ENCODE results near the gene NSRP1.
"Not testable (repeated sequence)": the region's sequence is repeated elsewhere in the genome, so short reads cannot be mapped to it uniquely, and the experiment has no call there.

The NSRP1 gene

DNA sequence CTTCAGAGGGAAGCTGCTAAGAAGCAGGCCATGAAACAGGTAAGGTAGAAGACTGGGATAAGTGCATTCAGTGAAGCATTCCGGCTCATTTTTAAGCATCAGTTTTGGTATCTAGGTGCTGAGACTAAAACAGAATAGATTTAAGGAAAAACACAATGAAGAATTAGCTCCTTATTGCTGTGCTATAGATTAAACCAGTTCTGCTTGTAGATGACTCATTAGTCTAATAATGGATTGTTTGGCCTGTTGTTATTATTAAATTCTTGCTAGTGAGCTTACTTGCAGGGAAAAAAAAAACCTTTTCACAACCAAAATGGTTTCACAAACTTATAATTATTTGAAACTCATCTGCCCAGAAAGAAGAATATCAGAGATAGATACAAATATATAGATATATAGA lies 55.9 kb downstream of the NSRP1 start:
- in situ Hi-C loops (cut with MboI; ENCODE audit: low sequenced_read_pairs): no loop called here

DNA sequence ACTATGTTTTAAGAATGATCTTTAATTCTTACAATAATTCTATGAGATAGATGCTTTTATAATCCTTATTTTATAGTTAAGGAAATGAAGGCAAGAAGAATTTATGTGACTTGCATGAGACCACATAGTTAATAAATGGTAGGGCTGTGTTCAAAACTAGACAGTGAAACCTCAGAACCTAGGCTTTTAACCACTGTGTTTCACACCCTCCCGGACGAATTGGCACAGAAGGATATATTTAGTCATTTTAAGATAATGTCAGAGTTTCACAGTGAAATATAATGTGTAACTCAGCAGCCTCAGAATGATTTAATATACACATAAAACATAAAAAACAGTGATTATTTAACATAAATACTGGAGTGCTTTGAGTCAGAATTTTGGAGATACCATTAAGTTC lies 57.0 kb downstream of the NSRP1 start:
- in situ Hi-C loops (cut with MboI; ENCODE audit: low sequenced_read_pairs): no loop called here

DNA sequence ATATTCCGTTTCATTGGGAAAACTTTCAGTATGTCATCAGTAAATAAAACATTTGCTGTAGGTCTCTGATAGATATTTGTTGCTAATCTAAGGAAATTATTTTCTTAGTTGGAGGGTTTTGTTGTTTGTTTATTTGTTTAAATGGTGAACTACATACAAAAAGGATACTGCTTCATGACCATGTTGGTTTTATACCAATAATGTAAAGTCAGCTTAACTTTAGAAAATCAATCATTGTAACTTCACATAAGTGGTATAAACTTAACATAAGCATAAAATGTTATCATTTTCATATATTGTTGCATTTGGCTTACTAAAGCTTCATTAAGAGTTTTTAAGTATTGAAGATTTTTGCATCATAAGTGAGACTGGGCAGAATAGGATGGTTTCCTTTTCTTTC lies 57.9 kb downstream of the NSRP1 start:
- in situ Hi-C loops (cut with MboI; ENCODE audit: low sequenced_read_pairs): no loop called here

DNA sequence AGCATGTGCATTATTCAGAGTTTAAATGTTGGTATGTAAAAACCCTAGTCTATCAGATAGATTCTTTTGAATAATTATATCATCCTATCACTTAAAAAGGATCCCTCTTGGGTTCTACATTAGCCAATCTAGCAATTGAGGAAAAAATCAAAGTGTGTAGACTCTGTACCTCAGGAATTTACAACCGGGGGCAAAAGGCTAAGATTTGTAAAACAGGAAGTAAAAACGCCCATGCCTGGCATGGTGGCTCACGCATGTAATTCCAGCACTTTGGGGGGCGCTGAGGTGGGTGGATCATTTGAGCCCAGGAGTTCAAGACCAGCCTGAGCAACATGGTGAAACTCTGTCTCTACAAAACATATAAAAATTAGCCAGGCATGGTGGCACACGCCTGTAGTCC lies 60.2 kb downstream of the NSRP1 start:
- in situ Hi-C loops (cut with MboI; ENCODE audit: low sequenced_read_pairs): no loop called here

DNA sequence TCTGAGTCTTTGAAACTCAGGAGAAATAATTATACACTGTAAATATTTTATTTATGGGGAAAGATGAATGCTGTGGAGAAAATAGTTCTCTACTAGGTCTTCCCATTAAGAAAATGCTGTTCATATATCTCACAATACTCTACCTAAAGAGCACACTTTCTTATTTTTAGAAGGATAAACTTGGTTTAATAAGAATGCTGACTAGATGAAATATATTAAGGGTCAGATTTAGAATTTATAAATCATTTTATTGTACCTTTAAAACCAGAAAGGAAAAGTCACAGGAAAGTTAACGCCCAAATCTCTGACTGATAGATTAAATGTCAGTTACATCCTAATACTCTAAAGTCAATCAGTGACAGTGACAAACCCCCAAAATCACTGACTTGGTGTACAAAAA lies 70.1 kb downstream of the NSRP1 start:
- in situ Hi-C loops (cut with MboI; ENCODE audit: low sequenced_read_pairs): no loop called here

DNA sequence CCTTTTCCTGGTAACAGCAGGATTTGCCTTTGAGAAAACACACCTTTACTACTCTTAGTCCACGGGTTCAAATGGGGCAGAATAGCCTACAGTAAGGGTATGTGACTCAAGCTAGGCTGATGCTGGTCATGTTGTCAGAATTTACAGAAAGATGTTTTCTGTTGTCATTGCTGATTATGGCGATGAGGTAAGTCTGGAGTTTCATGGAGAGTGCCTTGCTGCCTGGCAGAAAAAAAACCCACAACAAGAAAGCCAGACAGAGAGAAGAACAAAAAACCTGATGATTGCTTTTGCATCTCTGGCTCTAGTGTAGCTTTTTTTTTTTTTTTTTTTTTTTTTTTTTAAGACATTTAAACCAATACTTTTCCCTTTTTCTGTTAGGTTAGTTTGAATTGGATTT lies 71.0 kb downstream of the NSRP1 start:
- in situ Hi-C loops (cut with MboI; ENCODE audit: low sequenced_read_pairs): no loop called here

DNA sequence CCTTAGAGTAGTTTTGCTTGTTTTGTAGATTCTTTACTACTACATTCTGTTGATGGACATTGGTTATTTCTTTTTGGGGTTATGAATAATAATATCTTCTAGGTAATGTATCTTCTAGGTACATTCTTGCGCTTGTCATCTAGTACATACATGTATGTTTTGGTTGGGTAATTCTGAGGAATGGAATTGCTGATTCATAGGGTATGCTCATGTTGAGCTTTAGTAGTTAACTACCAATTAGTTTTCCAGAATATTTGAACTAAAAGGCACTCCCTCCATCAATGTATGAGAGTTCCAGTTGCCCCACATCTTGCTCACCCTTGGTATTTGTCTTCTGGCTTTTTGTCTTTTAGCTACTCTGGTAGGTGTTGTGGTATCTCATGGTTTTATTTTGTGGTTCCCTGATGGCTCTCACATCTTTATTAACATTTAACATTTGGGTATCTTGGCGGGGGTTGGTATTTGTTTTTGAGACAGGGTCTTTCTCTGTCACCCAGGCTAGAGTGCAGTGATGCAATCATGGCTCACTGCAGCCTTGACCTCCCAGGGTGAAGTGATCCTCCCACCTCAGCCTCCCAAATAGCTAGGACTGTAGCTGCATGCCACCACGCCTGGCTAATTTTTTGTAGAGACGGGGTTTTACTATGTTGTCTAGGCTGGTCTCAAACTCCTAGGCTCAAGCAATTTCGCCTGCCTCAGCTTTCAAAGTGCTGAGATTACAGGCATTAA lies 71.8 kb downstream of the NSRP1 start:
- in situ Hi-C loops (cut with MboI; ENCODE audit: low sequenced_read_pairs): no loop called here

DNA sequence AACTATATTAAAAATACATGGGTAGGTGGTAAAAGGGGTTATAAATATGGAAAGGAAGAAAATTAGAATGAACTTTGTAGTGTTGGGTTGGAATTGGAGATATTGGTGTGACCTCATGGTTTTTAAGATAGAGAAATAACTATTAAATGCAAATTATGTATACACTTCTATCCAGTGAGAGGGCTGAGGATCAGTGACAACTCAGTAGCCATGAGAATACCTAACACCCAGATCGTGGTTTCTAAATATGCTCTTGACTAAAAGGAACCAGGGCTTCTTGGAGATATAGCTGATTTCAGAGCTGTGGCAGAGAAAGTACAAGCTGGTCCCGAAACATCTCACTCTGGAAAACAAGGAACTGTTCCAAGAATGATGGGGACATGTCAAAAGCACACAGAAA lies 74.5 kb downstream of the NSRP1 start:
- in situ Hi-C loops (cut with MboI; ENCODE audit: low sequenced_read_pairs): no loop called here

DNA sequence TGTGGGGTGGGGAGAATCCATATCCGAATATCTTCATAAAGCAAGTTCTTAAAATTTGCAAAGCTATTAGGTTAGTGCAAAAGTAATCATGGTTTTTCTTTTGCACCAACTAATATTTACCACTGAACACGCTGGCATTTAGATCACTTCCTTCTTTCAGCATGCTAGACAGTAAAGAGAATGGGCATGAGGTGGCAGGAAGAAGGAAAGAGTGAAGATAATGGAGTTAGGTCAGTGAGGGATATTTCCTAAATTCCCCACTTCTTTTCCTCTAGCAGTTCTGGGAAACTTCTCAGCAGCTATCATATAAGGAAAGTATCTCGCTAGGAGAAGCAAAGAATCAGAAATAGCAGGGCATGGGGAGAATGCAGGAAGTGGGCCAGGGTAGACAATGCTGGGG lies 79.9 kb downstream of the NSRP1 start:
- in situ Hi-C loops (cut with MboI; ENCODE audit: low sequenced_read_pairs): no loop called here

DNA sequence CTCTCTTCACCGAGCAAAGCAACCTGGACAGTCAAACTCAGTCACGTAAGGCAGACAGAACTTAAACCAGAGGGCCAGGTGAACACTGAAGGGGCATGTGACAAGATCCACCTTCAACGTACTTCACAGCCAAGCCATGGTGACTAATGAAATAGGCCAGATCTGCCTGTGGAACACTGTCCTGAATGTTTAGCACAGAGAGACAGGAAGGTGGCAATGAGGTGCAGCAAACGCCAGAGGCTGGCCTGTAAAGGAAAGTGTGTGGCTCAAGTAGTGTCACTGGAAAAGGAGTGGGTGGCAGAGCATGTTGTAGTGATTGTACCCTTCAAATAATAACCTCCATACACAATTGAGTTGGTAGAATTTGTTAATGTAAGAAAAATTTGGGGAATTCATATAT lies 80.8 kb downstream of the NSRP1 start:
- in situ Hi-C loops (cut with MboI; ENCODE audit: low sequenced_read_pairs): no loop called here

DNA sequence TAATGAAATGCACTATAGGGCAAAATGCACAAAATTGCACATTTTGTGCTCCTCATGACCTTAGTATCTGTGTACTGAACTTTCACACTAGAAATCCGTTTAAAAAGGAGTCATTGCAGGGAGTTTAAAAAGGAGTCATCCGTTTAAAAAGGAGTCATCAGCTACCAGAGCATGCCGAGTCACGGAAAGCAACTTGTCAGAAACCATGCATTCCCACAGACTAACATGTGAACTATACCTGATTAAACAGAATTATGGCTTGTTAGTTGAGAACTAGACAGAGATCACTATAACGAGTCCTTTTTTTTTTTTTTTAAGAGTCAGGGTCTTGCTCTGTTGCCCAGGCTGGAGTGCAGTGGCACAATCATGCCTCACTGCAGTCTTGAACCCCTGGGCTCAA lies 83.0 kb downstream of the NSRP1 start:
- in situ Hi-C loops (cut with MboI; ENCODE audit: low sequenced_read_pairs): no loop called here

DNA sequence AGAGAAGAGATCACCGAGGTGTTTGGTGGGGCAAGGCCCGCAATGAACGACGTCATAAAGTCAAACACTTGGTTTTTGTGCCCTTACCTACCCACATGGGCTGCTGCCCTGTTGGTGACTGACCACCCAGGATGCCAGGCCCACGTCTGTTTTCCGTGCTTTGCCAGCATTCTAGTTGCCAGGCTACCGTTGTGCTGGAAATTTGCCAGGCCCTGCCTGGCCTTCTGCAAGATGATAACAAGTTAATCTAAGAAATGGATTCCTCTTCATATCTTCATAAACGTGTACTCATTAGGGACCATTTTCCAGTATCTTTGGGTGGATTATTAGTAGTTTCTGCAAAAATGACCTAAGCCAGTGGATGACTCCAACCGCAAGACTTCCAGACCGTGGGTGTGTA lies 83.5 kb downstream of the NSRP1 start:
- in situ Hi-C loops (cut with MboI; ENCODE audit: low sequenced_read_pairs): no loop called here

DNA sequence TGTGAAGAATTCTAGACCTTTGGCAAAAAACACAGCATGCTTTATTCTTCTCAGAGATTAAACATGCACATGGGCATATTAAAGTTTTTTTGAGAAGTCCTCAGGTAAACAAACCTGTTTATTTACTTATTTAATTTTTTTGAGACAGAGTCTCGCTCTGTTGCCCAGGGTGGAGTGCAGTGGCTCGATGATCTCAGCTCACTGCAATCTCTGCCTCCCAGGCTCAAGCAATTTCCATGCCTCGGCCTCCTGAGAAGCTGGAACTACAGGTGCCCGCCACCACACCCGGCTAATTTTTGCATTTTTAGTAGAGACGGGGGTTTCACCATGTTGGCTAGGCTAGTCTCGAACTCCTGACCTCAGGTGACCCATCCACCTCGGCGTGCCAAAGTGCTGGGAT lies 84.0 kb downstream of the NSRP1 start:
- in situ Hi-C loops (cut with MboI; ENCODE audit: low sequenced_read_pairs): not testable (repeated sequence)

DNA sequence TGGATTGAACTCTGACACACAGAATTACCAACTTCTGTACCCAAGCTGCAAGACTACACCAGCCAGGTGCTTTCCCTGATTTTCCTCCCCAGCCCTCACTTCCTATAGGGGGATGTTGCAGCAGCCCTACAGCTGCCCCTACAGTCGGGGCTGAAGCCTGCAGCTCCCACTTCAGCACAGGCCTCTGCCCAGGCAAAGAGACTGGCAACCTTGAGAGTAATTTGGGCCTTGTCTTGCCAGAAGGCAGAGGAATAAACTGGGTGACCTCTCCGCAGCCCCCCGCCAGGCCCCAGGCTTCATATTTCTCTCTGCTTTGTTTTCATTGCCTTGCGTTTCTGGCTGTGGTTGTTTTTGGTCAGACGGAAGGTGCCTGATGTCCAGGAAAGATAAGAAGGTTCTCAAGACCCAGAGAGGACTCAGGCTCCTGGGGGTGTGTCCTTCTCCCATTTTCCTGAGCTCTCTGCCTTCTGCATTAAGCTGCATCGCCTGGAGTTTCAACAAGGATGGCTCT lies 86.9 kb downstream of the NSRP1 start:
- in situ Hi-C loops (cut with MboI; ENCODE audit: low sequenced_read_pairs): no loop called here

DNA sequence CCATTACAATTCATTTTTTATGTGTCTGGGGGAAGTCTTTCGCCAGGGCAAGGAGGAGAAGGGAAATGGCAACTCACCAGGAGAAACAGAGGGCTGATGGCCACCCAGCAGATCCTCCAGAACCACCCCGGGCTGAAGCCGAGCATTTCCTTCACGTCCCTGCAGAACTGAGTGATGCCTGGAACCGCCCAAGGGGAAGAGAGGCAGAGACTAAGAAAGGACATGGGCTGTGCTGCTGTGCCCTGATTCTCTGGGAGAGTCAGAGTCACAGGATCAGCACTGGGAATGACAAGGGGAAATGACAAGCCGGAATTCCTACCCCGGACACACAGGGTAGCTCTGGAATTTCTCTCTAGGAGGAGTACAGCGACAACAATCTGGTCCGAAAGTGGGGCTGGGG lies 91.0 kb downstream of the NSRP1 start:
- in situ Hi-C loops (cut with MboI; ENCODE audit: low sequenced_read_pairs): no loop called here

DNA sequence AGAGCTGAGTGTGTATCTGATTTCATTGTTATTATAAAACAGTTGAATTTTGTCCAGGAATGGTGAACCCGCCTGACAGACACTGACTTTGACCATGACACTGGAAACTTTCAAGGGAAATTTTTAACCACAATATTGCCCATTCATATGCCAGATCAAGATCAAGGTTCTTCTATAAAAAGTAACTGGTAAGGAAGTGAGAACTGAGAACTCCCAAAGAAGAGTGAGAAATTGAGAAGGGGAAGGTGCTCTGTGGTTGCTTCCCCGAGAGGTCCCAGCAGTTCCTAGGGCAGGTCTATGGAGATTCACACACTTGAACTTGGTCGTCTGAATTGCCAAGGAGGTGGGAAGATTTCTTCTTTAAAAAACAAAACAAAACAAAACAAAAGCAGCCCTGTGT lies 91.6 kb downstream of the NSRP1 start:
- in situ Hi-C loops (cut with MboI; ENCODE audit: low sequenced_read_pairs): no loop called here

DNA sequence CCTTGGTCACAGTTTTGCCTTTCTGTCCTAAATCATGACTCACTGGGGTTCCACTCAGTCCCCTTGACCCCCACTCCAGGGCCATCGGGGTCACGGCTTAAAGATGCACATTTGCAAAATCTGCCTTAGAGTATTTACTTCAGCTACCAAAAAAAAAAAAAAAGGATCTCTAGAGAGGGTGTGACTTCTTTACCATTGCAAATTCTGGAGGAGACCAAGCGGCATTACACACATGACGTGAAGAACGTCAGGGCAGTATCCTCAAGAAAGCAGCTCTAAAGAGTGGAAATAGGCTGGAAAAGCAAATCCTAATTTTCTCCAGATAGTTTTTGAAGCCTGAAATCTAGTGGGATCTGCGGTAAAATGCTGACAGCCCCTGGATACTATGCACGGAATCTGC lies 93.3 kb downstream of the NSRP1 start:
- in situ Hi-C loops (cut with MboI; ENCODE audit: low sequenced_read_pairs): no loop called here

DNA sequence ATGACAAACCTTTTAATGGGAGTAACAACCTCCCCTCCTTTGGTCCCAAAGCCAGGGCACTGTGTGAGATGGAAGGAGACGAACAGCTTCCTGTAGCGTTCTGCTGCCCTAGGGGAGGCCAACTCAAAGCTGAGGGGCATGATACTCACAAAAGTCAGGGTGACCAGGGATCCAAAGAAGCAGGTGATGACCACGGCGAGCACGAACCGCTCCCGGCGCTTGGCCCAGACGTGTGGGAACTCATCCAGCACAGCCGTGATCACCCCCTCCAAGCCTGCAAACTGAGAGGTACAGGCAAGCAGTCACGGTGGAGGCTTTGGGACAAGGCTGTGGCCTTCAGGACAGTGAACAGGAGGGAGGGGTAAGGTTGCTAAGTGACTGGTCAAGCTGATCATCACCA lies 93.8 kb downstream of the NSRP1 start:
- in situ Hi-C loops (cut with MboI; ENCODE audit: low sequenced_read_pairs): no loop called here

DNA sequence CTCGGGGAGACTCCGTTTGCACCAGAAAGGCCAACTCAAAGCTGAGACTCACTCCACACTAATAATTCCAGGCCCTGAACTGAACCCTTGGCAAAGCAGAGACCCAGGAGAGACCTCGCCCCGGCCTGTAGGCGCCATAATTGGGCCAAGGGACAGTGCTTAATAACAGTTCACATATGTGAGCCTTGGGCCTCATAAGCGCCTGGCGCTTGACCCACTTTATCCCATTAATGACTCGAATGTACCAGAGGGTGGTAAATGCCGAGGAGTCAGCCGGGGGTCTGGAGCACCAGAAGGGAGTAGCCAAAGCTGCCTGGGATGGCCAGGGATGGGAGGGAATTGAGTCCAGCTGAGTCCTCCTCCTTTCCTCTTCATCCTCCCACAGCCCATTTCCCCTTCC lies 94.3 kb downstream of the NSRP1 start:
- in situ Hi-C loops (cut with MboI; ENCODE audit: low sequenced_read_pairs): no loop called here

DNA sequence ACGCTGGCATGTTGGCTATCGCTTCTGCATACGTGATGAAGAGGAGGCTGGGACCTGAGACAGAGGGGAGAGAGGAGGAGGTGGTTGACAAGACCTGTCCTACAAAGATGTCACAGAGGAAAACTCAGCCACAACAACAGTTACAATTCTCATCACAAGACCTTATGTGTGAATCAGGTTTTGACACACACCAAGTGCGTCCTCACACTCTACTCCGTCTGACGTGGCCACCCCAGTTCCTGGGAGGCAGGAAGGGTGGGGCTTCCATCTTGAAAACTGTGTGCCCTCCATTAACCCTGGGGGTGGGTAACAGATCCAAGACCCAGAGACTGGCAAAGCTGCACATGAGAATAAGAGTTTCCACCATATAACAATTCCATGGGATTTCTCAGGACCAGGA lies 94.8 kb downstream of the NSRP1 start:
- in situ Hi-C loops (cut with MboI; ENCODE audit: low sequenced_read_pairs): no loop called here

DNA sequence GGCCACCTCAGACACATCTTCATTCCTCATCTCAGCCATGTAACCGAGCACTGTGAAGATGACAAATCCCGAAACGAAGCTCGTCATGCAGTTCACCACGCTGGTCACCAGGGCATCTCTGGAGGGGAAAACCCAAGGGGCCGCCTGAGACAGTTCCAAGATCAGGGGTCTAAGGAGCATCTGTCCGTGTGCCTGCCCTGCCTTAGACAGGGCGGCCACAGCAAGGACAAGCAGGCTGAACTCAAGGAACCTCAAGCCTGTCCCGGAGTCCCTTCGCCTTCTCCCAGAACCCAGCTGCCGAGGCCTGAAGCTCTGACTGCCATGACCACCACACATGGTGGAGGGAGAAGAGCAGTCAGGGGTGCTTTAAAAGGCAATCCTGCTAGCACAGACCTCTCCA lies 96.1 kb downstream of the NSRP1 start:
- in situ Hi-C loops (cut with MboI; ENCODE audit: low sequenced_read_pairs): no loop called here

DNA sequence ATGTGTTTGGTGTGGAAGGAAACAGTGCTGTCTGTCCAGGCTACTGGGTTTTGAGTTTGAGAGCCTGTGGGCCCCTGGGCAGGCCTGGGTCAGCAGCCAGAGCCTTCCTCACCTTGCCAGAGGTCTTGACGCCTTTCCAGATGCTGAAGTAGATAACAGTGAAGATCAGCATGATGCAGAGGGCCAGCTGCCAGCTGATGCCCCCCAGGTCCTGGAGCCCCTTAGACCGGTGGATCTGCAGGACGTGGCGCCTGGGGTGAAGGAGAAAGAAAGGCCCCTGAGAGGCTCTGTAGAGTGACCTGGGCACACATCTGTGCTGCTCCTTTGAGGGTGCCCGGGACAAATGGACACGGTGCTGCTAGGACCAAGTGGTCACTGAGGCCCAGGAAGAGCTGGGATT lies 100.4 kb downstream of the NSRP1 start:
- in situ Hi-C loops (cut with MboI; ENCODE audit: low sequenced_read_pairs): no loop called here

DNA sequence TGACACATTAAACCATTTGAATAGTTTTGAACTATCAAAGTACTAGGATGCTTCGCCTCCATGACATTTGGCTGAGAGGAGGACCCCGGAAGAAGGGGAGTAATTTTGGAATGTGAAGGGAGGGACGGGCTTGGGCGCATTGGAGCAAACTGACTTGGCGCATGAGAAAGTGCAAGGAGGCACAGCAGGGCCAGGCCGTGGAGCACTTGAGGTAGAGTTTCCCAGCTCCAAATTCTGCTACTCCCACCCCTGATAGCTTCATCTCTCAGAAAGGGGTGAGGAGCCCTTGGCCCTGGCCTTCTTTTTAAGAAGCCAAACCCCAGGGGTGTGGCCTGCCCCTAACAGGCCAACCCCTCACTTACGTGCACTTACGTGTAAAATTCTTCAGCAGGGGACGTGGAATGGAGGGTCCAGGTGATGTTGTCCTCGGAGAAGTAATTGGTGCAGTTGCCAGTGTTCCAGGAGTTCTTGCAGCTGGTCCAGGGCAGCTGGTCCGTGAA lies 101.2 kb downstream of the NSRP1 start:
- in situ Hi-C loops (cut with MboI; ENCODE audit: low sequenced_read_pairs): no loop called here
